NCI-H2081 treated with DMSO at 0.1 percent for 48 hours (cell line): ENCODE measurements around the gene DNAH11.
"Not testable (repeated sequence)": the region's sequence is repeated elsewhere in the genome, so short reads cannot be mapped to it uniquely, and the experiment has no call there.

ENCODE experiments used
- DNase-seq: peaks from one replicate; lab custom pipeline; 2025; lab: John Stamatoyannopoulos, UW

The DNAH11 gene

DNA sequence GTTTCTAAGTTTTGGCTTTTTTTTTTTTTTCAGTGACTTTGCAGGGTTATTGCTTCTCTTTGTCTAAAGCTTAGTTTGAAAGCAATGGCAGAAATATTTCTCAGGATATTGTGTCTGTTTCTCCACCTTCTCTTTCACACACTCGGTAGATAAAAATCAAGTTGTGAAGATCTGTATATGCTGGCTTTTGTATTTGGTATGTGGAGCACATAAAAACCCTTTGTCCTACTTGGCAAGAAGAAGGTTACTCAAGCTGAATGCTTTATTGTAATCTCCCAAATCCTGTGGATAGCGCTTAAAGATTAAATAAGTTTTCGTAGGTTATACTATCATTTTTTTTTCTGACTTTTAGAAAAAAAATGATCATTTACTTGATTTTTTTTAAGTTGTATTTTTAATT, 230.5 kb downstream of the DNAH11 start:
- DNase-seq: no peak

GRCh38 chr7:21777921-21778320, 235.1 kb downstream of the DNAH11 start:
- DNase-seq: no peak

DNA sequence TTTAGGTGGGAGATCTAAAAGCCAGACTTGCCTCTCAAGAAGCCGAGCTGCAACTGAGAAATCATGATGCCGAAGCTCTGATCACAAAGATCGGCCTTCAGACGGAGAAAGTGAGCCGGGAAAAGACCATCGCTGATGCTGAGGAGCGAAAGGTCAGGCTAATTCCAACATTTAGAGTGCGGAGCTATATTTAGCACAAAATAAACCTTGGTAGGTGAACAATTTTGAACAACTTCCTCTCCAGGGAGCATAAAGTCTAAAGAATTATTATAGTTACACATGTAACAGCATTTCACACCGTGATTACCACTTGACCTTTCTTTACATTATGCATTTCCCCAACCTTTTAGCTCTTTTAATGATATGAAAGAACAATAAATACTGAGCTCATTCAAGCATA, 236.1 kb downstream of the DNAH11 start:
- DNase-seq: no peak

DNA sequence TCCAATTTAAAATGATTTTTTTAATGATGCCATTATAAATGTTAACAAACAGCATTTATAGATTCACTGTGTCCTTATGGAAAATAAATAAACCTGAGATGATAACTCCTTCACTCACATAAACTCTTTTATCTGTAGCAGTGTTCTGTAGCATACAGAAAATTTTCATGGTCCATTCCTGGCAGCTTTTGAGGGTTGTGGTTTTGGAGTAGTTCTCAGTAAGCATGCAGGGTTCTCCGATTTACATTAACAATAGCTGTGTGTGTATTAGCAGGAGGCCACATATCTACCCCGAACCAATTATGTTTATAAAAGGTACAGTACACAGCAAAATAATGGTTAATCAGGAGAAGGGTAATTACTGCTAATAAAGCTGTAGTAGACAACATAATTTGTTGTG, 240.2 kb downstream of the DNAH11 start:
- DNase-seq: no peak

DNA sequence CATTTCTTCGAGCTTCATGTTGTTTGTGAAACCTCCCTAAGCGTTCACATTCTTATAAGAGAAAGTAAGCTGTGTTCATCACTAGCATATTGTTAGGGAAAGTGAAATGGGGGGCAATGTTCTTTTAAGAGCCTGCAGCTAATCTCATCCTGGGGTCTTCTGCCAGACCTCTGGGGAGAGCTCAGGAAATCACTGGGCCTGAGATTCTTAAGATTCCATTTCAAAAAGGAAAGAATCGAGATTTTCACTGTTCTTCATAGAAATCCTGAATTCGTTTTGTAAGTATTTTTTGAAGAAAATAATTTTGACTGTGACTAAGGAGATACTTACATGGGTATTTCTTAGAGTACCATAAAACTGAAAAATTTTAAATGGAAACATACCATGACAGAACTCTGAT, 242.2 kb downstream of the DNAH11 start:
- DNase-seq: no peak

DNA sequence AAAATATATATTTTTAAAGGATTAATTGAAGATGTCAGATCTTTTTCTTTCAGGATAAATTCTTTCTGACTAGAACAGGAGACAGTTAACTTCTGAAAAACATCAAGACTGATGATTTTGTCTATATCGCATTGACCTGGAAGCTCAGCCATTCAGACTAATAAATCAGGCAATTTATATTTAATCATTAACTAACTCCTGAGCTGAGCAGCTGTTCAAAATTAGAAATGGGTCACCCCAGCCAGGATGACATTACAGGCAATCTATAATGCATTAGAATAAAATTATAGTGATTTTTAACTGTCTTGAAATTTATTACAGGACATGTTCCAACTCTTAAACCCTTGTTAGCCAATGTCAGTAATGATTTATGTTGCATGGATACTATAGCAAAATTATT, 263.0 kb downstream of the DNAH11 start:
- DNase-seq: no peak

DNA sequence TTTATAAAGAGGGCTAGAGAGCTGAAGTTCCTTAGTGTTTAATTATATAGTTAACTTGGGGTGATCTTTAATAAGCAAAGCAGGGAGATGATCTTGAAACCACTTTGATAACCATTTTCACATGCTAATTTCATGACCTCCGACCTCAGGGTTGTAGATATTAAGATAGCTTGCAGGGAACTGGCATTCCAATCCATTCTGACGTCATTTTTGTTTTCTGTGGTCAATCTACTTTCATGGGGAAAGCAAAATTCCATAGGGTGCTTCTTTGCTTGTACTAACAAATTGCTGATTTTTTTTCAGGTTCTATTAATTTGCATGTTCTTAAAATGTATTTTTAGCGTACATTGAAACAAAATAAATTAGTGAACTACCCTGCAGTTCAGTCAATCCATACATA, 263.5 kb downstream of the DNAH11 start:
- no peak for DNase-seq

DNA sequence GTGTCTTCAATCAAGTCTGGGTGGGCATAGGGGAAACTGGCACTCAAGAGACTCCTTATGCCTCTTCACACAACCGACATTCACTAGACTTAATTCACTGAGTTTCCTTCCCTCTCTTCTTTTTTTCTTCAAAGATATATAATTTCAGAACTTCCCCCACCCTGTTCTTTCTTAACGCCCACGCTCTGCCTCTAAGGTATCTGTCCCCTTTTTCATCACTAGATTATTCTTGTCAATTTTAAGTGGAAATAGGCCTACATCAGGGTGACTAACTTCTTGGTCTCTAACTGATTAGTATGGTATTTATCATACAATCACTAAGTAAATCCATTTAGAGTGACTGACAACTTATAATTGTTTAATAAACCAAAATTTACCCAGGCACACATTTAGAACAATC, 276.2 kb downstream of the DNAH11 start:
- no peak for DNase-seq

DNA sequence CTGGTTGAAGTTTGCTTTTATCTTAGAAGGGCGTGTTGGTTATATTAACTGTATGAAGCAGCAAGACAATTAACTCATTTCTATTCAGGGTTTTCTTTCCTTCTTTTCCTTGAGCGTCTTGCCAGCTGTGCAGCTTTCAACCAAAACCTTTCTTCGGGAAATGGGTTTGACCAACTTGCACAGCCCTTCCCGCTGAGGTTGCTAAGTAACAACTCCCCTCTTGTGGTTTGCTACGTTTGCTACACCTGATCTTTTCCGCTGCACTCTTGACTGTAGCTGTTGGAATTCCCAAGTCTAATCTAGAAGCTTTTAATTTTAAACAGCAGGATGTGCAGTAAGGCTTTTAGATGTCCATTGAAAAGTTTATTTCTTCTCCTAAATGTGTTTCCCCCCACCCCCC, 286.0 kb downstream of the DNAH11 start:
- no peak for DNase-seq

DNA sequence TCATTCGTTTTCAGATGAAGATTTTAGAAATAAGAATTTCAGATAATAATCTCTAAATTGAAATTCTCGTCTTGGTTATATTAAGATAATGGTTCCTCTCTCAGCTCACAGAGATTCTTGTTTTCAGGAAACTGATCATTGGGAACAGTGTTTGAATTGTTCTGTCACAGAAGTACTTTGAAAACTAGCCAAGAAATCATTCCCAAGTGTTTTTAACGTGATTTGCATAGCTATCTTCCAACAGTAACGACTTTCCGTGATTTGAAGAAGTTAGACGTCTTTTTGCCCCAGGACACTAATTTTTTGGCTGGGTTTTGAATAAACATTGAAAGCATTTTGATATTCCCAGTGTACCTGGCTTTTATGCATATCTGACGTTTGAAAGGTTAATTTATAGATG, 286.9 kb downstream of the DNAH11 start:
- DNase-seq: no peak

- DNase-seq: no peak
Observed at GRCh38 chr7:21844742-21845141, 301.9 kb downstream of the DNAH11 start.

GRCh38 chr7:21850531-21851285, 307.9 kb downstream of the DNAH11 start:
- no peak for DNase-seq

DNA sequence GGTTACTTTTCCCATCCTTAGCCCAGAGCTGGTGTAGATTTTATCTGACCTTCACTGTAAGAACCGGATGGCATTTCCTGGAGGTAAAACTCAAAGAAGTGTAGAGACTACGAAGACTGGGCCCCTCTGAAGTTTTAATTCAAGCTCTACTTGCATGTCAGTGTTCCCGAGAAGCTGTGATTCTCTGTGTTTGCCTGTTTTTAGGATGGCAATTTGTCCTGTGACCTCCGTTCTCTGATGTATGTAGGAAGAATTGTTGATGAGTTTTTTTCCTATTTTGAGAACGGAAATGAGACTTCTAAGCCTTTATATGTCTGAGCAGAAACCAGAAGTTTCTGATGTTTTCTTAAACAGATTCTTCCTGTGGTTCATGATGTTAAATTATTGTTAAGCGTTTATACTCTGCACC, 308.7 kb downstream of the DNAH11 start:
- DNase-seq: no peak

GRCh38 chr7:21865631-21866204, 322.9 kb downstream of the DNAH11 start:
- DNase-seq: not testable (repeated sequence)

- no peak for DNase-seq
Observed at GRCh38 chr7:21866731-21867130, 323.9 kb downstream of the DNAH11 start.

- no peak for DNase-seq
Observed at GRCh38 chr7:21867226-21867625, 324.4 kb downstream of the DNAH11 start.

GRCh38 chr7:21867816-21868575, 325.2 kb downstream of the DNAH11 start:
- DNase-seq: no peak

DNA sequence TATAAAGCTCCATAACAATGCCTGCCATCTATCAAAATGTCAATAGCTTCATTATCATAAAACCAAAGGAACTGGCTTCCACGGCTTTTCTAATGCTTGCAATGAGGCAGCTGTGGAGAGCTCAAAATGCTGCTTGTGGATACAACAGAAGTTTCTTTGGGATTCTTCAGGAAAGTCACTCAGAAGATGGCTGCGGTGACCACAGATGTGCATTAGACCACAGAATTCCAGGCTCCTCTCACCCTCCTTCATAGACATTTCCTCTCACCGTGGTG, 325.7 kb downstream of the DNAH11 start:
- no peak for DNase-seq

DNA sequence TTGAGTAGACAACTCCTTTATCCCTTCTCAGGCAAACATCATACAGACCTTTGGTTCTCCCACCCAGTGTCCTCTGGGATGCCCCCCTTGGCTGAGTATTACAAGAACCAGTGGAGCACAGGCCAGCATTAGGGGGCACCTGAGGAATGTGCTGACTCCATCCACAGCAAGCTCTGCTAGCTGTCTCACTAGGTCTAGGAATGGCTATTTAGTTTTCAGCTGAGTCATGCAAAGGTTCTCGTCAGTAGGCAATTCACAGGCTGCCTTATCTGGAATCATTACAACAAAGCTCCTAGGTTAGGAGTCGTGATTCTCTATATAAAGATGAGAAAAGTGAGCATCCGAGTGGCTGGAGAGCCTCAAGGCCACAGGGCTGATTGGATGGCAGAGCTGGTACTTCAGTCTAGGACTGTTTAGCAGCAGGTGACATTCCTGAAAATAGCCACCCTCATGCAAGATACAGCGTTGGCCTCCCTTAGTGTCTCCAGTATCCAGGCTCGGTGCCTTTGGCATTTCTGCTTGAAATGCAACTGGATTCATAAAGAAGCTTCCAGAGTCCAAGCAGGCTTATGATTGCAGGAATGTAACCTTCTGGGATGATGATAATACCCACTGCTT, 327.1 kb downstream of the DNAH11 start:
- DNase-seq: no peak

DNA sequence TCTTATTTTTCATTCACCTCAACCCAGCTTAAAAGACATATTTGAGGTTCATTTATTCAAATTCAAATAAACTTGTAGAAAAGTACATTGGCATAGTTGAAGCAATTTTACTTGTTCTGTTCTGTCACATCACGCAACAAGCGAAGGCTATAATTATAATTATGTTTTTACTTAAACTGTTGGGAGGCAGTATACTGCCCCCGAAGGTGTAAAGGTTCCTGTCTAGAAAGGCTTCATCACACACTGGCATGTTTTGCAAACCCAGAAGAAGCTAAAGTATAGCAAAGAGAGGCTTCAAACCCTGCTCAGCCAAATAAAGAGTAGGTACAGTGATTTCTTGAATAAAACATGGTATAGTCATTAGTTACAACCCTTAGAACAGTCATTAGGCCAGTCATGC, 340.2 kb downstream of the DNAH11 start:
- no peak for DNase-seq

- DNase-seq: not testable (repeated sequence)
Observed at GRCh38 chr7:21883501-21883900, 340.7 kb downstream of the DNAH11 start.

GRCh38 chr7:21884496-21884895, 341.7 kb downstream of the DNAH11 start:
- DNase-seq: no peak

GRCh38 chr7:21886396-21886795, 343.6 kb downstream of the DNAH11 start:
- no peak for DNase-seq
